GM10266 (cell line): ENCODE measurements around the gene TMEM94.
A peak's percentile ranks its signal among the peaks of the same experiment; 100 is the strongest.

Experiments used
- DNase-seq: peaks from one replicate; pipeline ENCODE4 v3.0.0; 2012; ENCODE audit errors: extremely low spot score
- CTCF ChIP-seq: IDR thresholded peaks from 2 replicates; pipeline ENCODE4 v1.5.1; 2012; ENCODE audit warnings: mild to moderate bottlenecking, low read depth; ENCODE audit not compliant: control insufficient read depth, insufficient read depth; ENCODE audit errors: missing control alignments

Gene TMEM94

GRCh38 chr17:75503976-75504346 lies 47.5 kb downstream of the TMEM94 start:
- DNase-seq = no peak
- TF ChIP-seq CTCF = no peak

DNA sequence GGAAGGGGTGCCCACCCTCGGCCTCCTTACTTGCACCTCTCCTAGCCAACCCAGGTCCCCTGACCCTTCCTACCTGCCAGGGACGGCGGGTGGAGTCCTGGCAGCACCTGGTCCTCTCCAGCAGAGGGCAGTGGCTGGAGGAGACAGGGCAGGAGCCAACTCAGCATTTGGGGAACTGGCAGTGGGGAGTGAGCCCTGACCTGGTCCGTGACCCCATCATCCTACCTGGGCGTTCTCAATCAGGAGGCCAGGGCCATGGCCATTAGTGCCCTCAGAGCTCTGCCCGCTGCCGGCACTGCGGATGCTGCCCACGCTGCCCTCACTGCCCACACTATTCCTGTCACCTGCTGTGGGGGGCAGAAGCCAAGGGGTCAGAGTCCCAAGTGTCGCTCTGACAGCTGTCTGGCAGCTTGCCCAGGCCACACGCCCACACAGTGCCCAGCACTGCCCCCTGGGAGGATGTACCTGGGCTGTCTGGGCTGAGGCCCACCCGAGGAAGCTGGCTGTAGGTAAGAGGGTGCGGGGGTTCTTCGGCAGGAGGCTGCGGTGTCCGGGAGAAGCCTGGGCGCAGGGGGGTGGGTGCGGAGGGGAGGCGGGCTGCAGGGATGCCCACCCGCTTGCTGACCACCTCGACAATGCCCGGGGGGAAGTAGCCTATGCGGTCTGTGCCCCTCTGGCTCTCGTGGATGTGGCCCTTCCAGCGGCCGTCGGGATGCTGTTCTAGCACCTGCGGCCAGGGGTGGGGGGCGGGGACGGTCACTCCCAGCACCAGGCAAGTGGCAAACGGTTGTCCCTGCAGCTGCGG lies 48.1 kb downstream of the TMEM94 start:
- TF ChIP-seq CTCF = peak; percentile 80
- DNase-seq = peak; percentile 87

GRCh38 chr17:75505152-75505409 lies 48.6 kb downstream of the TMEM94 start:
- DNase-seq = no peak
- no peak for TF ChIP-seq CTCF

DNA sequence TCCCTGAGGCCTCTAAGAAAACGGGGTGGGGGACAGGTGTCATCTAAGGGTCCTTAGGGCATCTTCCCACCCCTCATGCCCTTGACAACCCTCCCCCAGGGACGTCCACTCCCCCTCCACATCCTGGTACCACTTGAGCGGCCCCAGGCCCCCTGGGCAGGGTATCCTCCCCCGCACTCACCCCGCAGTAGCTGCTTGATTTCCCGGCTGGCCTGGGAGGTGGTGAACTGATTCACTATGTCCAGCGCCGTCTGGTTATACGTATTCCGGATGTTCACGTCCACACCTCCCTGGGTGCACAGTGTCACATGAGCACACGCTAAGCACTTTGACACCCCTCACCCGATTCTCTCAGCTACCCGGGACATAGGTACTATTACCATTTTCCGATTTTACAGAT lies 49.2 kb downstream of the TMEM94 start:
- no peak for DNase-seq
- no peak for TF ChIP-seq CTCF

DNA sequence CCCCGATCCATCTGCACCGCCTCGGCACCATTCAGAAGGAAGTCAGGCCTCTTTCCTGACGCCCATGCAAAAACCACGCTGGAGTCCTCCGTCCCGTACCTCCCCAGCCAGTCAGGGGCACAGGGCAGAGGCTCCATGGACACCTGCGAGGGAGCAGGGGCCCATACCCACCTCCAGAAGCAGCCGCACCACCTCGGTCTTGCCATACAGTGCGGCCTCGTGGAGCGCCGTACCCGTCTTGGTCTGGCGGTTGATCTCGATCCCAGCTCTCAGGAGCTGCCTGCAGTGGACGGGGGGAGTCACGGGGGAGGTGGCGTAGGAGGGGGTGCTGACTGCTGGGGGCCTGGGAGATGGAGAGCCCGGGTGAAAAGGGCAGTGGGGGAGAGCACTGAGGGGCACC lies 49.7 kb downstream of the TMEM94 start:
- DNase-seq = no peak
- TF ChIP-seq CTCF = no peak

DNA sequence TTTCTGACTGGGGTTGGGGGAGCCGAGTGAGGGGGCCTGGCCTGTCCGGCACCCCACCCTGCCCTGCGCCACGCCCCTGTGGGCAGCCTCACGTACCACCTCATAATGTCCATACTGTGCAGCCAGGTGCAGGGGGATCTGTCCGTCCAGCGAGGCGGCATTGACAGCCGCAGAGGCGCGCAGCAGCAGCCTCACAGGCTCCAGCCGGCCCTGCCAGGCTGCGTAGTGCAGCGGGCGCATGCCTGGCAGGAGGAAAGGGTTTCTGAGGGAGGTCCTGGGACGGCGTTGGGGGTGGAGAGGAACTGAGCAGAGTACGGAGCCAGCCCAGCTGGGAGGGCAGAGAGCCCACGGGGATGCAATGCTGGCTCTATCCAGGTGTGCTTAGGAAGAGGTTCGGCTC lies 50.5 kb downstream of the TMEM94 start:
- no peak for TF ChIP-seq CTCF
- no peak for DNase-seq

DNA sequence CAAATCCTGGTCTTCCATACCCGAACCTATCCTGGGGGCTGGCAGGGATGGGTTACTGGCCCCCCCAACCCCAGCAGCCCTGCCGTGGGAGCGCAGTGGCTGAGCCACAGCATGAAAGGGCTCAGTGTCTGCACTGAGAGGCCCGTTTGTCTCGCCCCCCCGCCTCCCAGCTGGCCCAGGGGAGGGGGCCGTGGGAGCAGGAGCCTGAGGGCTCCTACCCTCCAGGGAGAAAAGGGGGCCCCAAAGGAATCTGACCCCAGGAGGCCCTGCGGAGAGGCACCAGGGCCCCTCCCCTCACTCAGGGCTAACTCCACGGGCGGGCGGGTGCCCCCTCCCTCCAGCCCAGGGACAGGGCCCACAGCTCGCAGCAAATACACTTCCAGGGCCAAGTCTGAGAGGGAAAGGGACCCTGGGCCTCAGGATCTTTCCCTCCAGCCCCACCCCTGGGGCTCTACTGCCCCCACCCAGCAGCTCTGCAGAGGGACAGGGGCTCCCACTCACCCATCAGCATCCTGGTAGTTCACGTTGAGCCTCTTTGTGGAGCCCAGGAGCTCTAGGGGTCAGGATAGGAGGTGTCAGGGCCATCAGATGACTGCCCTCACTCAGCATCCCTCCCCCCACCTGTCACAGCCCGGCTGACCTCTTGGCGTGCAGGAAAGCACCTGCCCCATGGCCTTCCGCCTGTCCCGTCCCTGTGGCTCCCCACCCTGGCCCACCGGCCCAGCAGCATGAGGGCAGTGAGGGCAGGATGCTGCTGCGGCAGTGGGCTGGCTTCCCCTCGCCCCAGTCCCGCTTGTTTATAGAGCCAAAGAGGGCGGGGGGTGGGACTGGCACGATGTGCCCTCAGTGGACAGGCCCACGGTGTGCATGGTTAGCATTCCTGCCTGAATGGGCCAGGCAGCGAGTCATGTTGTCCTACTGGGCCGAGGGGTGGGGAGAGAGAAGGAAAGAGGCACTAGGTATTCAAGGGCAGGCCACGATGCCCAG lies 51.6 kb downstream of the TMEM94 start:
- no peak for TF ChIP-seq CTCF
- DNase-seq = no peak
